C4-2B (cell line): ENCODE measurements around the gene CXADR.

Experiments used
- H3K27ac ChIP-seq: fragments of 450-650 bp; 2 replicates; pipeline ENCODE4 v1.5.1; 2017
- CTCF ChIP-seq: fragments of 450-650 bp; conservative IDR thresholded peaks from 2 replicates; pipeline ENCODE4 v1.5.1; 2017; ENCODE audit warnings: mild to moderate bottlenecking
- ZFX ChIP-seq: fragments of 450-650 bp; IDR thresholded peaks from 2 replicates; pipeline ENCODE4 v1.6.1; 2017

Gene CXADR

DNA sequence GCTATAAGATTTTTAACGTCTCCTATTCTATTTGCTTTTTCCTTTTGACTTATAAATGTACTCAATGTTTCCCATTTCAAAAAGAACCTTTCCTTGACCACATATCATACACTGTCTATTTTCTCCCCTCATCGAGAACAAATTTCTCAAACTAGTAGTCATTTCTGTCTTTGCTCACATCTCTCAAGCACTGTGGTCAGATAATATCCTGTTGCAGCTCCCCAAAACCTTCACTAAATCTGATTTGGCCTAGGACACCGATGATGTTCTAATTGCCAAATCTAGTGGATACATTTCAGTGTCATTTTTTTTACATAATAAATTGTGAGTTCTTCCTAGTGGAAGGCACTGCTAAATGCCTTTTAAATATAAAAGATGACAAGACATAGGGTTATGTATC is 19.4 kb downstream of the CXADR start:
- TF ChIP-seq CTCF (no peak), ZFX (no peak)
- H3K27ac ChIP-seq: no peak overlapping the region

DNA sequence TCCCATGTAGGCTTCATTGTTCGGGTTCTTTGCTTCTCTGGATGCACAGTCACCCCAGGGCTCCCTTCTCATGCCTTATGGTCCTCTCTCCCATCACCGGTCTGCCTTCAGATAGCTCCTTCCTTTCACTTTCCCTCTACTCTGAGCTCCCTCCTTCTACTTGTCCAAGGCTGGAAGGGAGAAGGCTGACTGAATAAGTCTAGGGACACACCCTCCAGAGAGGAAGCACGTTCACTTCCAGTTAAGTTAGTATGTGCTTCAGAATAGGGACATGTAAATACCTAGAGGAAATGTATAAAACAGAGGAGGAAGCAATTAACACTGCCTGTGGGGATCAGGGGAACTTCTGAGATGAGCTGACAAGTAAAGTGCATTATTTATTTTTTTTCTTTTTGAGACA is 23.5 kb downstream of the CXADR start:
- TF ChIP-seq CTCF (no peak), ZFX (no peak)
- no peak overlapping the region for H3K27ac ChIP-seq

- no peak overlapping the region for H3K27ac ChIP-seq
- no peak for TF ChIP-seq CTCF
- no peak for TF ChIP-seq ZFX
Observed at GRCh38 chr21:17537299-17537698, 24.5 kb downstream of the CXADR start.

- TF ChIP-seq CTCF: no peak
- TF ChIP-seq ZFX: no peak
- no peak overlapping the region for H3K27ac ChIP-seq
Observed at GRCh38 chr21:17538576-17538975, 25.7 kb downstream of the CXADR start.

GRCh38 chr21:17539323-17539722 is 26.5 kb downstream of the CXADR start:
- H3K27ac ChIP-seq: no peak overlapping the region
- no peak for TF ChIP-seq CTCF
- no peak for TF ChIP-seq ZFX

DNA sequence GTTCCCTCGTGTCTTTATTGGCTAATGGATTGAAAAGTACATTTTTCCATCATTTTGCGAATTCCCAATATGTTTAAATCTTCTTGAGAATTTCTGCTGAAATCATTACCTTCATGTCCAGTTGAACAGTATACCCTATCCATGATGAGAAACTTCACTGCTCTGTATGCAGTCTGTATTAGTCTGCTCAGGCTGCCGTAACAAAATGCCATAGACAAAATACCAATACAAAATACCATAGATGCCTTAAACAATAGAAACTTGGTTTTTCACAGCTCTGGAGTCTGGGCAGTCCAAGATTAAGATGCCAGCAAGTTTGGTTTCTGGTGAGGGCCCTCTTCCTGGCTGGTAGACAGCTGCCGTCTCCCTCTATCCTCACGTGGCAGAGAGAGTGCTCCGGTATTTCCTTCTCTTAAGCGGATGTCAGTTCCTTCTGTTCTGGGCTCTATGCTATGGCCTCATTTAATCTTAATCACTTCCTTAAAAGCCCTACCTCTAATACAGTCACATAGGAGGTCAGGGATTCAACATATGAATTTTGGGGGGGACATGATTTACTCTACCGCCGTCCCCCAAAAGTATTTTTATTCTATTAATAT is 27.0 kb downstream of the CXADR start:
- TF ChIP-seq ZFX (no peak), CTCF (no peak)

DNA sequence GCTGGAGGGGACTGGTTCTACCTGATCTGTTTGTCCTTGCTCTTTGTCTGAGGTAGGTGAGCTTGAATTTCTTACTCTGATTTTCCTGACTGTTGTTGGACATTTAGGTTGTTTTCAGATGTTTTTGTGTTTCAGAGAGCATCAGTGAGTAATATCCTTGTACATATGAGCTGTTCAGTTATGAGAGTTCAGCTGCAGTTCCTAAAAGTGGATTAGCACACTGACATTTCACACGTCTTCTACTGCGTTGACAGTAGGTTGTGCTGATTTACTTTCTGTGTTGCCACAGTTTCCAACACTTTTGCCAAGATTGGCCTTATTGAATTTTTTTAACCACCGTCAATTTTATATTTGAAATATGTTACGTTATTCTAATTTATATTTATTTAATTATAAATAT is 27.7 kb downstream of the CXADR start:
- no peak overlapping the region for H3K27ac ChIP-seq
- no peak for TF ChIP-seq ZFX
- no peak for TF ChIP-seq CTCF

More for the DNA sequence above, 27.0 kb downstream of the CXADR start:
- H3K27ac ChIP-seq: no peak overlapping the region
